MM.1S (cell line): ENCODE data around the gene RAB43.

Experiments used
- EZH2 ChIP-seq: fragments of 300-600 bp; sonication (generic); optimal IDR thresholded peaks from 2 replicates; pipeline ENCODE3; 2017; ENCODE audit warnings: low read depth, mild to moderate bottlenecking, antibody characterized with exemption, low read length, mixed read lengths
- EZH2phosphoT487 ChIP-seq: fragments of 300-600 bp; sonication (generic); IDR thresholded peaks from 2 replicates; pipeline ENCODE4 v1.6.1; 2018; ENCODE audit warnings: antibody characterized with exemption, low read length
- TF ChIP-seq, protein P1 (sequence below): fragments of 300-600 bp; sonication (generic); IDR thresholded peaks from 2 replicates; pipeline ENCODE4 v1.5.1; 2016; ENCODE audit warnings: antibody characterized with exemption, low read length, mixed read lengths

DNA sequence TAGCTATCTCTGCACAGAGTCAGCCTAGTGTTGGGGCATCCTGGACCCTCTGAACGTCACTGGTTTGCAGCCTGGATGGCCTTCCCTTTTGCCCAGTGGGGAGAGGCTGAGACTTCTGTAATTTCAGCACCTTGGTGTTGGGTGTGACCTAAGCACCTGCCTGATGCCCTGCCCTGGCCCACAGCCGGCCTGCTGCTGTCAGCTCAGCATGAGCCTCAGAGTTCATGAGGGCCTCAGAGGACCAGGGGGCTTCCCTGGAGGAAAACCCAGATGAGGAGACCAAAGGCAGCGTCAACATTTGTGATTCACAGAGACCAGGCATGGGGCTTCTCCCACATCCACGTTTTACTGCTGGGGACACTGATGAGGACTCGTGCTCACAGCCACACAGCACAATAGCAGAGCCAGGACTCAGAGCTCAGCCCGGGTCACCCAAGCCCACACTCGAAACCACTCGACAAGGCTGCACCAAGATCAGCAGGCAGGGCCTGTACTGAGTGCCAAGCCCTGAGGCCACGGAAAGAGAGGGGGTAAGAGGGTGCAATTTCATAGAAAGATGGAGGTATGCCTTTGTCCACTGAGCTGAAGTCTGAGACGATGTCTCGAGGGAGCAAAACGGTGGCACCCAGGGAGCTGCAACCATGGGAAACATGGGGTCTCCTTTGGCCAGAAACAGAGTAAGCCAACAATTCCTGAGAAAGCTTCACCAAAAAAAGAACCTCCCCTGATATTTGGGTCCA is 70.9 kb downstream of the RAB43 start:
- TF ChIP-seq, protein P1, sequence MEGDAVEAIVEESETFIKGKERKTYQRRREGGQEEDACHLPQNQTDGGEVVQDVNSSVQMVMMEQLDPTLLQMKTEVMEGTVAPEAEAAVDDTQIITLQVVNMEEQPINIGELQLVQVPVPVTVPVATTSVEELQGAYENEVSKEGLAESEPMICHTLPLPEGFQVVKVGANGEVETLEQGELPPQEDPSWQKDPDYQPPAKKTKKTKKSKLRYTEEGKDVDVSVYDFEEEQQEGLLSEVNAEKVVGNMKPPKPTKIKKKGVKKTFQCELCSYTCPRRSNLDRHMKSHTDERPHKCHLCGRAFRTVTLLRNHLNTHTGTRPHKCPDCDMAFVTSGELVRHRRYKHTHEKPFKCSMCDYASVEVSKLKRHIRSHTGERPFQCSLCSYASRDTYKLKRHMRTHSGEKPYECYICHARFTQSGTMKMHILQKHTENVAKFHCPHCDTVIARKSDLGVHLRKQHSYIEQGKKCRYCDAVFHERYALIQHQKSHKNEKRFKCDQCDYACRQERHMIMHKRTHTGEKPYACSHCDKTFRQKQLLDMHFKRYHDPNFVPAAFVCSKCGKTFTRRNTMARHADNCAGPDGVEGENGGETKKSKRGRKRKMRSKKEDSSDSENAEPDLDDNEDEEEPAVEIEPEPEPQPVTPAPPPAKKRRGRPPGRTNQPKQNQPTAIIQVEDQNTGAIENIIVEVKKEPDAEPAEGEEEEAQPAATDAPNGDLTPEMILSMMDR = no peak
- TF ChIP-seq EZH2phosphoT487 (no peak), EZH2 (no peak)
